NCI-H1930 (cell line): ENCODE measurements around the gene MYO15B.

Experiments used
- DNase-seq, 2 experiments: peaks; one replicate each; lab custom pipeline; 2025; lab: John Stamatoyannopoulos, UW

MYO15B gene

DNA sequence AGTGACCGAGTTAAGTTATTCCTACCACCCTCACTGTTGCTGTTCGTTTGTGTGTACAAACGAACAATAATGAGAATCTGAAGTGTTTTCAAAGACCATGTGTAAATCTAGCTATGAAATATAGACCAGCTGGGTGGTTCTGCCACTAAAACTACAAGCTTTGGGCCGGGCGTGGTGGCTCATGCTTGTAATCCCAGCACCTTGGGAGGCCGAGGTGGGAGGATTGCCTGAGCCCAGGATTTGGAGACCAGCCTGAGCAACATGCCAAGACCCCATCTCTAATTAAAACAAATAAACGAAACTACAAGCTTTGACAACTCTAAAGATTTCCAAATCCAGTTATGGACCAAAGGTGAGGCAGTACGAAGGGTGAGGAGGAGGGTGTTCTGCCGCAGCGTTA lies 78.4 kb downstream of the MYO15B start:
- DNase-seq: no peak

DNA sequence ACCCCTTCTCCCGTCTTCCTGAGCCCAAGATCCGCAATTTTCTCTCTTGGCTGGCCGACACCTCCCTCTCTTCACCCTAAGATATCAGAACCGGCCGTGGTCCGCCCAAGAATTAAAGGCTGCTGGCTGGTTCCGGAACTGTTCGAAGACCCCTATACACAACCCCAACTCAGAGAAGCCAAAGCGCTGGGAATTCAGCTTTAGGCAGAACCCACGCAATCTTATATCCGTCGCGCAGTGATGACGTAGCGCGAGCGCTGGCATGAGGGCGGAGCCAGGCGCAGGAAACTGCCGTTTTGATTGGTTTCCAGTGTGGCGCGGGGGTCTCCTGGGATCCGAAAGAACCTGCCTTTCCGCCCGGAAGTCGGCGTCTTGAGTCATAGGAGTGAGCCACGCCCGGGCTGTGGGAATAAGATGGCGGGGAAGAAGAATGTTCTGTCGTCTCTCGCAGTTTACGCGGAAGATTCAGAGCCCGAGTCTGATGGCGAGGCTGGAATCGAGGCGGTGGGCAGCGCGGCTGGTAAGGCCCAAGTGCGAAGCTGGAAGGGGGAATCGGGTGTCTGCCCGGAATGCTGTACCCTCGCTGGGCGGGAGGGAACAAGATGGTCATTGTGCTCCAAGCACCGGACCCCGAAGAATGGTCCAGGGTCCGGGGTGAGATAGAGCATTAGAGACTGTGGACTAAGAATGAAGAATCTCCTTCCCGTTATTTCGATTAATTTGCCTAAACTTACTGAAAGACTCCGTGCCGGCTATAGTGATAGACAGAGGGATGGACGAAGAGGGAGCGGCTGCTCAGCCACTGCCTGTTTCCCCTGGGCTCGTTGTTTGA lies 79.6 kb downstream of the MYO15B start, which contains the start of the genes RECQL5 and SAP30BP:
TSS of gene RECQL5 (minus strand) at position 196 of the 832 bp plus-strand sequence. CDS start 597 bp downstream, outside the sequence.
TSS of gene SAP30BP (plus strand) at position 380 of the 832 bp plus-strand sequence. CDS start at position 415, 35 bp downstream.
- DNase-seq: peak; percentile 98 to 99

- DNase-seq: no peak
Observed at GRCh38 chr17:75667825-75668224, 80.2 kb downstream of the MYO15B start.

DNA sequence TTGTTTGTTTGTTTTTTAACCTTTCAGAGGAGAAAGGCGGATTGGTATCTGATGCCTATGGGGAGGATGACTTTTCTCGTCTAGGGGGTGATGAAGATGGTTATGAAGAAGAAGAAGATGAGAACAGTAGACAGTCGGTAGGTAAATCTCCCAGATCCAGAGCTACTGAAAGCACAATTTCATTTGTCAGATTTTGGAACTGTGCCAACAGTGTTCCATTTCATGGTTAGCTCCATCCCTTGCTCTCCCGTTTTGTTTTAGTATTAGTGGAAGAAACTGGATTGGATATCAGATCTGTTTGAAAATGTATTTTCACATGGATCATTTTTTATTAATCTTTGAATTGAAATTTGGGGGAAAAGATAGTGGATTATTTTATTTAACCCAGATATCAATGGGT lies 80.9 kb downstream of the MYO15B start:
- no peak for DNase-seq

- DNase-seq: no peak
Observed at GRCh38 chr17:75670868-75671267, 83.3 kb downstream of the MYO15B start.

DNA sequence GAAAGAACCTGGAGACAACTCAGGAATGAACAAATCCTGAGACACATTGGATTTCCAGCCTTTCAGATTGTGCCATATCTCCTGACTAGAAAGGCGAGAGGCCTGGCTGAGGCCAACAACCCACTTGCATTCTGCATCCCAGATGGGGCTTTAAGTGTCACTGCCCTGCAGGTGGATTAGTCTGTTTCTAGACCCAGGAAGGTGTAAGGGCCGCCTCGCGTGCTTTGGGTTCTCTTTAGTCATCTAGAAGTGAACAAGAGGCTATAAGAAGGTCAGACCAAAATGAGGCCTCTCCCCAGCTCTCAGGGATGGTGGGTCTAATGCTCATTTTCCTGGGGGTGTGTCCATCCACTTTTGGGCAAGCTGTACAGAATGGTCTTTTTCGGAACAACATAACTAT lies 84.4 kb downstream of the MYO15B start:
- DNase-seq: no peak

GRCh38 chr17:75673487-75673886 lies 85.9 kb downstream of the MYO15B start:
- no peak for DNase-seq
